Stimulated activated CD4-positive, alpha-beta T cell treated with anti-CD3 and anti-CD28 coated beads, Interleukin-1b, Interleukin-23, amount 100 ng/mL, for 24 hours (primary cell): Measurements from ENCODE around the gene NWD2.
"Not testable (repeated sequence)": the region's sequence is repeated elsewhere in the genome, so short reads cannot be mapped to it uniquely, and the experiment has no call there.

Experiments used
- DNase-seq, 4 experiments: peaks; one replicate each; pipeline ENCODE4 v3.0.0-alpha.2; 2020; ENCODE audit warnings: low read depth in 4 of 4, low spot score in 1 of 4

NWD2 gene

GRCh38 chr4:37392521-37393255, 148.1 kb downstream of the NWD2 start:
- DNase-seq: no peak

GRCh38 chr4:37393321-37393720, 148.8 kb downstream of the NWD2 start:
- DNase-seq: no peak

GRCh38 chr4:37393889-37394288, 149.3 kb downstream of the NWD2 start:
- DNase-seq: no peak

GRCh38 chr4:37397505-37397904, 153.0 kb downstream of the NWD2 start:
- no peak for DNase-seq

- no peak for DNase-seq
Observed at GRCh38 chr4:37400241-37400881, 155.8 kb downstream of the NWD2 start.

GRCh38 chr4:37407938-37408826, 163.6 kb downstream of the NWD2 start:
- DNase-seq: not testable (repeated sequence)

- not testable (repeated sequence) for DNase-seq
Observed at GRCh38 chr4:37413612-37414011, 169.1 kb downstream of the NWD2 start.

GRCh38 chr4:37415845-37416369, 171.4 kb downstream of the NWD2 start:
- no peak for DNase-seq

GRCh38 chr4:37421614-37422013, 177.1 kb downstream of the NWD2 start:
- DNase-seq: no peak

GRCh38 chr4:37422102-37422501, 177.6 kb downstream of the NWD2 start:
- DNase-seq: no peak

GRCh38 chr4:37422638-37423037, 178.1 kb downstream of the NWD2 start:
- DNase-seq: no peak

- DNase-seq: no peak
Observed at GRCh38 chr4:37423310-37423709, 178.8 kb downstream of the NWD2 start.

GRCh38 chr4:37424753-37425152, 180.2 kb downstream of the NWD2 start:
- no peak for DNase-seq

GRCh38 chr4:37425857-37426256, 181.3 kb downstream of the NWD2 start:
- DNase-seq: no peak

GRCh38 chr4:37427193-37427592, 182.7 kb downstream of the NWD2 start:
- no peak for DNase-seq

- DNase-seq: no peak
Observed at GRCh38 chr4:37429906-37430305, 185.4 kb downstream of the NWD2 start.

GRCh38 chr4:37430718-37431416, 186.3 kb downstream of the NWD2 start:
- no peak for DNase-seq

GRCh38 chr4:37431417-37431743, 186.8 kb downstream of the NWD2 start:
- DNase-seq: no peak

GRCh38 chr4:37434469-37434868, 189.9 kb downstream of the NWD2 start:
- no peak for DNase-seq

- DNase-seq: no peak
Observed at GRCh38 chr4:37436546-37436945, 192.0 kb downstream of the NWD2 start.

GRCh38 chr4:37437163-37437562, 192.6 kb downstream of the NWD2 start:
- no peak for DNase-seq
